ENCODE measurements around the gene TSEN2. TPM values are rescaled to one million over a fixed set of nuclear protein-coding genes. Genes with fewer than 3 reads are reported as not detected.

The TSEN2 gene
- total RNA-seq, result 16.6 and 21.3 TPM in 2 replicates

- peak; percentile 27 for TF ChIP-seq CTCF (IDR thresholded peaks at IDR 0.05; ENCODE audit: insufficient read depth, low read length, severe bottlenecking)
- DNase-seq (ENCODE audit: low read depth), result peak; percentile 84
- no peak for FAIRE-seq
- Histone ChIP-seq H3K4me3 (ENCODE audit: low read depth, low read length) (peak within 1 kb of the TSS; percentile 72), H3K36me3 (ENCODE audit: control insufficient read depth, insufficient read depth, low read length) (peaks cover 2% of the 10 kb centered on the region), H3K27me3 (ENCODE audit: control insufficient read depth, insufficient read depth, low read length) (no peaks in the 10 kb centered on the region)
Observed at GRCh38 chr3:12484198-12484982, at the start of gene TSEN2. TSEN2 (plus strand) TSS chr3:12484480; CDS start chr3:12489801, 5,321 bp downstream.

- Histone ChIP-seq H3K36me3 (ENCODE audit: control insufficient read depth, insufficient read depth, low read length) (no peaks in the 10 kb centered on the region), H3K27me3 (ENCODE audit: control insufficient read depth, insufficient read depth, low read length) (no peaks in the 10 kb centered on the region), H3K4me3 (ENCODE audit: low read depth, low read length) (no peak overlapping the region)
- peak; percentile 13 for DNase-seq (ENCODE audit: low read depth)
- no peak for FAIRE-seq
- TF ChIP-seq CTCF (IDR thresholded peaks at IDR 0.05; ENCODE audit: insufficient read depth, low read length, severe bottlenecking), result no peak
Observed at GRCh38 chr3:12436514-12437220, 47.6 kb upstream of the TSEN2 start.

GRCh38 chr3:12437221-12437605, 47.1 kb upstream of the TSEN2 start:
- no peak for TF ChIP-seq CTCF (IDR thresholded peaks at IDR 0.05; ENCODE audit: insufficient read depth, low read length, severe bottlenecking)
- H3K36me3 ChIP-seq (ENCODE audit: control insufficient read depth, insufficient read depth, low read length), result no peaks in the 10 kb centered on the region
- DNase-seq (ENCODE audit: low read depth), result no peak
- no peak overlapping the region for H3K4me3 ChIP-seq (ENCODE audit: low read depth, low read length)
- H3K27me3 ChIP-seq (ENCODE audit: control insufficient read depth, insufficient read depth, low read length), result no peaks in the 10 kb centered on the region
- FAIRE-seq, result no peak

- no peak for TF ChIP-seq CTCF (IDR thresholded peaks at IDR 0.05; ENCODE audit: insufficient read depth, low read length, severe bottlenecking)
- no peak overlapping the region for H3K4me3 ChIP-seq (ENCODE audit: low read depth, low read length)
- FAIRE-seq (peak; percentile 87), DNase-seq (ENCODE audit: low read depth) (no peak)
- H3K36me3 ChIP-seq (ENCODE audit: control insufficient read depth, insufficient read depth, low read length), result no peaks in the 10 kb centered on the region
- H3K27me3 ChIP-seq (ENCODE audit: control insufficient read depth, insufficient read depth, low read length), result no peaks in the 10 kb centered on the region
Observed at GRCh38 chr3:12437861-12438260, 46.4 kb upstream of the TSEN2 start.

GRCh38 chr3:12438318-12438717, 46.0 kb upstream of the TSEN2 start:
- H3K27me3 ChIP-seq (ENCODE audit: control insufficient read depth, insufficient read depth, low read length), result no peaks in the 10 kb centered on the region
- H3K36me3 ChIP-seq (ENCODE audit: control insufficient read depth, insufficient read depth, low read length), result no peaks in the 10 kb centered on the region
- H3K4me3 ChIP-seq (ENCODE audit: low read depth, low read length), result no peak overlapping the region
- DNase-seq (ENCODE audit: low read depth), result no peak
- no peak for FAIRE-seq
- TF ChIP-seq CTCF (IDR thresholded peaks at IDR 0.05; ENCODE audit: insufficient read depth, low read length, severe bottlenecking), result no peak

Data from bronchial epithelial cell (primary cell).